B cell (primary cell): ENCODE data around the gene L3MBTL4.

Experiments used
- CTCF ChIP-seq: fragments of 200-600 bp; IDR thresholded peaks from one replicate; pipeline ENCODE4 v1.8.0; 2022; ENCODE audit warnings: antibody characterized with exemption, mild to moderate bottlenecking
- EZH2 ChIP-seq: IDR thresholded peaks from 2 replicates; pipeline ENCODE4 v1.6.1; 2012; ENCODE audit warnings: borderline replicate concordance, low read depth, mild to moderate bottlenecking, moderate library complexity, low read length; ENCODE audit not compliant: insufficient read depth, poor library complexity, severe bottlenecking

GRCh38 chr18:6366776-6367175, 47.9 kb downstream of the L3MBTL4 start:
- TF ChIP-seq CTCF (no peak), EZH2 (no peak)
